SKM-1 (cell line): ENCODE measurements around the gene RIBC2.

ENCODE experiments used
- DNase-seq: peaks from one replicate; lab custom pipeline; 2025; ENCODE audit not compliant: unreplicated experiment; lab: John Stamatoyannopoulos, UW

RIBC2 gene

GRCh38 chr22:45470871-45471270 lies 57.4 kb downstream of the RIBC2 start:
- DNase-seq = no peak

GRCh38 chr22:45472426-45472825 lies 58.9 kb downstream of the RIBC2 start:
- no peak for DNase-seq

- DNase-seq = no peak
Observed at GRCh38 chr22:45473626-45474237, 60.2 kb downstream of the RIBC2 start.

GRCh38 chr22:45475063-45475747 lies 61.7 kb downstream of the RIBC2 start:
- DNase-seq = no peak

- DNase-seq = no peak
Observed at GRCh38 chr22:45475851-45476514, 62.5 kb downstream of the RIBC2 start.

- DNase-seq = no peak
Observed at GRCh38 chr22:45476814-45477213, 63.3 kb downstream of the RIBC2 start.

- DNase-seq = no peak
Observed at GRCh38 chr22:45477366-45478107, 64.0 kb downstream of the RIBC2 start.

- DNase-seq = no peak
Observed at GRCh38 chr22:45478108-45478771, 64.7 kb downstream of the RIBC2 start.

- DNase-seq = no peak
Observed at GRCh38 chr22:45480717-45481116, 67.2 kb downstream of the RIBC2 start.

GRCh38 chr22:45481661-45482060 lies 68.2 kb downstream of the RIBC2 start:
- no peak for DNase-seq
